ENCODE data around the gene TRIM71. TPM values are rescaled to one million over a fixed set of nuclear protein-coding genes. Genes with fewer than 3 reads are reported as not detected.

TRIM71 gene
- total RNA-seq, 1 experiment from 2014 or later: 274 TPM

DNA sequence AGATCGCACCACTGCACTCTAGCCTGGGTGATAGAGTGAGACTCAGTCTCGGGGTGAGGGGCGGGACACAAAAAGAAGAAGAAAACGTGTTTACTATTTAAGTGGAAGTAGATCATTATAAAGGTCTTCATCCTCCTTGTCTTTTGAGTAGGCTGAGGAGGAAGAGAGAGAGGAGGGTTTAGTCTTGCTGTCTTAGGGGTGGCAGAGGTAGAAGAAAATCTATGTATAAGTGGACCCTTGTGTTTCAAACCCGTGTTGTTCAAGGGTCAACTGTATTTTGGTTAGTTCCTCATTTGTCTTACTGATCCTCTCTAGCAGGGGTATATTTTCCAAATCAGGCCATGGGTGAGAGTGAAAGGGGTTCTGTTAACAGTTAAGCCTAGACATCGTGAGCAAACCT lies 40.1 kb downstream of the TRIM71 start:
- no peak for ATAC-seq
- Mint-ChIP-seq H3K4me3 (peak overlapping the region; percentile 35), H3K27ac (peak overlapping the region; percentile 96), H3K4me1 (peaks cover 90% of the 10 kb centered on the region), H3K9me3 (no peaks in the 10 kb centered on the region), H3K27me3 (ENCODE audit: low read depth) (no peaks in the 10 kb centered on the region), H3K36me3 (peaks cover 7% of the 10 kb centered on the region)
- no peak for DNase-seq (ENCODE audit: low spot score)
- TF ChIP-seq ZNF232 (CRISPR knock-in tag; IDR thresholded peaks at IDR 0.05): no peak
- ChIA-PET CTCF (interaction anchor here (0.6 to 1.2 kb wide), 3 partner anchors 12 to 375 kb away, joined by 3 to 5 read pairs (median 4); no protein-coding TSS in a partner anchor), POLR2A (interaction anchor here (1.3 kb wide), 1 partner anchor 11 kb away, joined by 3 read pairs; no protein-coding TSS in a partner anchor)

DNA sequence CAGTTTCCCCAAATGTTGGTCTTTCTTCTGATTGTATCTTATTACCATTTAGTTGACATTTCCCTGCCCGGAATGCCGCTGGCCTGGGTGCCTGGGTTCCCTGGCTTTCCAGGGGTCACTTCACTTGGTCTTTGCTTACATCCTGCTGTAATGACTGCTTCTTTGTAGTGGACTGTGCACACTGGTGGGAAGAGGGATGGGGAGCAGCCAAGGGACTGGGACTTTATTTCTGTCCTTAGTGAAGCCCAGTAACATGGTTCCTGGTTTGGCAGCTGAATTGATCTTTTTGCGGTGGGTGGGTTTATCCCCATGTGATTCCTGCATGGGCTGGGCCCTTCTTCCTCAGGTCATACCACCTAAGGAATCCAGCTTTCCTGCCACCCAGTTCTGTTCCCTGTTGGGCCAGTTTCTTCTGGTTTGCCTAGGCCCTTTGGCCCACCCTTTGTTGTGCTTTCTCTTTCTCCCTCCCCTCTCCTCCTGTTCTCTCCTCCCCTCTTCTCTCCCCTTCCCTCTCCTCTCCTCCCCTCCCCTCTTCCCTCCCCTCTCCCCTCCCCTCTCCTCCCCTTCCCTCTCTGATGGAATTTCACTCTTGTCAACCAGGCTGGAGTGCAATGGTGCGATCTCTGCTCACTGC lies 41.9 kb downstream of the TRIM71 start:
- ChIA-PET POLR2A (interaction anchor here (1.0 to 1.6 kb wide), 2 partner anchors 10 to 11 kb away, joined by 3 to 7 read pairs; no protein-coding TSS in a partner anchor), CTCF (interaction anchor here (0.6 to 1.4 kb wide), 2 partner anchors 13 to 26 kb away, joined by 3 to 6 read pairs; no protein-coding TSS in a partner anchor)
- TF ChIP-seq GTF2I (CRISPR knock-in tag; conservative IDR thresholded peaks at IDR 0.05) (no peak), IRF2 (CRISPR knock-in tag; IDR thresholded peaks at IDR 0.05; ENCODE audit: borderline replicate concordance, low read depth) (no peak), ZNF121 (CRISPR knock-in tag; IDR thresholded peaks at IDR 0.05) (no peak), RORB (CRISPR knock-in tag; IDR thresholded peaks at IDR 0.05) (no peak)
- TF ChIP-seq, protein P1, sequence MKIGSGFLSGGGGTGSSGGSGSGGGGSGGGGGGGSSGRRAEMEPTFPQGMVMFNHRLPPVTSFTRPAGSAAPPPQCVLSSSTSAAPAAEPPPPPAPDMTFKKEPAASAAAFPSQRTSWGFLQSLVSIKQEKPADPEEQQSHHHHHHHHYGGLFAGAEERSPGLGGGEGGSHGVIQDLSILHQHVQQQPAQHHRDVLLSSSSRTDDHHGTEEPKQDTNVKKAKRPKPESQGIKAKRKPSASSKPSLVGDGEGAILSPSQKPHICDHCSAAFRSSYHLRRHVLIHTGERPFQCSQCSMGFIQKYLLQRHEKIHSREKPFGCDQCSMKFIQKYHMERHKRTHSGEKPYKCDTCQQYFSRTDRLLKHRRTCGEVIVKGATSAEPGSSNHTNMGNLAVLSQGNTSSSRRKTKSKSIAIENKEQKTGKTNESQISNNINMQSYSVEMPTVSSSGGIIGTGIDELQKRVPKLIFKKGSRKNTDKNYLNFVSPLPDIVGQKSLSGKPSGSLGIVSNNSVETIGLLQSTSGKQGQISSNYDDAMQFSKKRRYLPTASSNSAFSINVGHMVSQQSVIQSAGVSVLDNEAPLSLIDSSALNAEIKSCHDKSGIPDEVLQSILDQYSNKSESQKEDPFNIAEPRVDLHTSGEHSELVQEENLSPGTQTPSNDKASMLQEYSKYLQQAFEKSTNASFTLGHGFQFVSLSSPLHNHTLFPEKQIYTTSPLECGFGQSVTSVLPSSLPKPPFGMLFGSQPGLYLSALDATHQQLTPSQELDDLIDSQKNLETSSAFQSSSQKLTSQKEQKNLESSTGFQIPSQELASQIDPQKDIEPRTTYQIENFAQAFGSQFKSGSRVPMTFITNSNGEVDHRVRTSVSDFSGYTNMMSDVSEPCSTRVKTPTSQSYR (CRISPR knock-in tag; IDR thresholded peaks at IDR 0.05): no peak
- TF ChIP-seq, protein P2, sequence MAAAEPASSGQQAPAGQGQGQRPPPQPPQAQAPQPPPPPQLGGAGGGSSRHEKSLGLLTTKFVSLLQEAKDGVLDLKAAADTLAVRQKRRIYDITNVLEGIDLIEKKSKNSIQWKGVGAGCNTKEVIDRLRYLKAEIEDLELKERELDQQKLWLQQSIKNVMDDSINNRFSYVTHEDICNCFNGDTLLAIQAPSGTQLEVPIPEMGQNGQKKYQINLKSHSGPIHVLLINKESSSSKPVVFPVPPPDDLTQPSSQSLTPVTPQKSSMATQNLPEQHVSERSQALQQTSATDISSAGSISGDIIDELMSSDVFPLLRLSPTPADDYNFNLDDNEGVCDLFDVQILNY (CRISPR knock-in tag; IDR thresholded peaks at IDR 0.05): no peak
- TF ChIP-seq, protein P3, sequence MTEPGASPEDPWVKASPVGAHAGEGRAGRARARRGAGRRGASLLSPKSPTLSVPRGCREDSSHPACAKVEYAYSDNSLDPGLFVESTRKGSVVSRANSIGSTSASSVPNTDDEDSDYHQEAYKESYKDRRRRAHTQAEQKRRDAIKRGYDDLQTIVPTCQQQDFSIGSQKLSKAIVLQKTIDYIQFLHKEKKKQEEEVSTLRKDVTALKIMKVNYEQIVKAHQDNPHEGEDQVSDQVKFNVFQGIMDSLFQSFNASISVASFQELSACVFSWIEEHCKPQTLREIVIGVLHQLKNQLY (CRISPR knock-in tag; IDR thresholded peaks at IDR 0.05): no peak
- DNase-seq (ENCODE audit: low spot score) (no peak), ATAC-seq (peak; percentile 5; the same call in 1 of the 2 replicates)
- H3K36me3 Mint-ChIP-seq: peaks cover under 1% of the 10 kb centered on the region
- H3K27ac Mint-ChIP-seq: peak overlapping the region; percentile 96
- H3K27me3 Mint-ChIP-seq (ENCODE audit: low read depth): no peaks in the 10 kb centered on the region
- peak overlapping the region; percentile 25 for H3K4me3 Mint-ChIP-seq
- no peaks in the 10 kb centered on the region for H3K9me3 Mint-ChIP-seq
- peaks cover 90% of the 10 kb centered on the region for H3K4me1 Mint-ChIP-seq

DNA sequence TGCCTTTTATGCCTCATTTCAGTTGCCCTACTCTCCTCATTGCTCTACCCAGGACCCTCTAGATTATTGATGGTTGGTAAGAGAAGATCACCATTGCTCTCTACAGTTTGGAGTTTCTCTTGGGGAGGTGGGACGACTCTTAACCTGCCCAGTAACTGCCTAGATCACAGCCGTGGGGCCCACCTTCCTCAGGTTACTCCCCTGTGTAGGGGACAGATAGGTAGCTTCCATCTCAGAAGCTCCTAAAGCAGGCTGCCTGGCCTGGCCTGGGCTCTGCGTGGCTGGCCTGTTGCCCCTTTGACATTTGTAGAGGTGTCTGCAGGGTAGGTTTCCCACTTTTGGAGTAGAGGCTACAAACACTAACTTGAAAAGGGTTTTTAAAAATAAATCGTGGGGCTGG lies 42.7 kb downstream of the TRIM71 start:
- Mint-ChIP-seq H3K27me3 (ENCODE audit: low read depth) (no peaks in the 10 kb centered on the region), H3K4me3 (peak overlapping the region; percentile 25), H3K9me3 (no peaks in the 10 kb centered on the region), H3K27ac (peak overlapping the region; percentile 89), H3K4me1 (peaks cover 90% of the 10 kb centered on the region), H3K36me3 (no peaks in the 10 kb centered on the region; the same call in 1 of the 2 replicates)
- ATAC-seq (no peak), DNase-seq (ENCODE audit: low spot score) (no peak)
- ChIA-PET CTCF (interaction anchor here (1.4 kb wide), 1 partner anchor 12 kb away, joined by 6 read pairs; no protein-coding TSS in a partner anchor), POLR2A (interaction anchor here (0.6 to 1.6 kb wide), 3 partner anchors 9 to 43 kb away, joined by 3 to 7 read pairs (median 3); no protein-coding TSS in a partner anchor)
- TF ChIP-seq SMAD4 (CRISPR knock-in tag; IDR thresholded peaks at IDR 0.05) (no peak), ELF4 (CRISPR knock-in tag; IDR thresholded peaks at IDR 0.05; ENCODE audit: low read depth) (no peak), CREB1 (CRISPR knock-in tag; IDR thresholded peaks at IDR 0.05) (no peak), FOXK1 (CRISPR knock-in tag; IDR thresholded peaks at IDR 0.05) (no peak), CBFB (CRISPR knock-in tag; IDR thresholded peaks at IDR 0.05; ENCODE audit: low read depth) (no peak), TCF7 (CRISPR knock-in tag; IDR thresholded peaks at IDR 0.05; ENCODE audit: low read depth) (no peak), CREM (CRISPR knock-in tag; IDR thresholded peaks at IDR 0.05) (no peak)
- TF ChIP-seq, protein P4, sequence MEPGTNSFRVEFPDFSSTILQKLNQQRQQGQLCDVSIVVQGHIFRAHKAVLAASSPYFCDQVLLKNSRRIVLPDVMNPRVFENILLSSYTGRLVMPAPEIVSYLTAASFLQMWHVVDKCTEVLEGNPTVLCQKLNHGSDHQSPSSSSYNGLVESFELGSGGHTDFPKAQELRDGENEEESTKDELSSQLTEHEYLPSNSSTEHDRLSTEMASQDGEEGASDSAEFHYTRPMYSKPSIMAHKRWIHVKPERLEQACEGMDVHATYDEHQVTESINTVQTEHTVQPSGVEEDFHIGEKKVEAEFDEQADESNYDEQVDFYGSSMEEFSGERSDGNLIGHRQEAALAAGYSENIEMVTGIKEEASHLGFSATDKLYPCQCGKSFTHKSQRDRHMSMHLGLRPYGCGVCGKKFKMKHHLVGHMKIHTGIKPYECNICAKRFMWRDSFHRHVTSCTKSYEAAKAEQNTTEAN (CRISPR knock-in tag; IDR thresholded peaks at IDR 0.05): no peak
- TF ChIP-seq, protein P5, sequence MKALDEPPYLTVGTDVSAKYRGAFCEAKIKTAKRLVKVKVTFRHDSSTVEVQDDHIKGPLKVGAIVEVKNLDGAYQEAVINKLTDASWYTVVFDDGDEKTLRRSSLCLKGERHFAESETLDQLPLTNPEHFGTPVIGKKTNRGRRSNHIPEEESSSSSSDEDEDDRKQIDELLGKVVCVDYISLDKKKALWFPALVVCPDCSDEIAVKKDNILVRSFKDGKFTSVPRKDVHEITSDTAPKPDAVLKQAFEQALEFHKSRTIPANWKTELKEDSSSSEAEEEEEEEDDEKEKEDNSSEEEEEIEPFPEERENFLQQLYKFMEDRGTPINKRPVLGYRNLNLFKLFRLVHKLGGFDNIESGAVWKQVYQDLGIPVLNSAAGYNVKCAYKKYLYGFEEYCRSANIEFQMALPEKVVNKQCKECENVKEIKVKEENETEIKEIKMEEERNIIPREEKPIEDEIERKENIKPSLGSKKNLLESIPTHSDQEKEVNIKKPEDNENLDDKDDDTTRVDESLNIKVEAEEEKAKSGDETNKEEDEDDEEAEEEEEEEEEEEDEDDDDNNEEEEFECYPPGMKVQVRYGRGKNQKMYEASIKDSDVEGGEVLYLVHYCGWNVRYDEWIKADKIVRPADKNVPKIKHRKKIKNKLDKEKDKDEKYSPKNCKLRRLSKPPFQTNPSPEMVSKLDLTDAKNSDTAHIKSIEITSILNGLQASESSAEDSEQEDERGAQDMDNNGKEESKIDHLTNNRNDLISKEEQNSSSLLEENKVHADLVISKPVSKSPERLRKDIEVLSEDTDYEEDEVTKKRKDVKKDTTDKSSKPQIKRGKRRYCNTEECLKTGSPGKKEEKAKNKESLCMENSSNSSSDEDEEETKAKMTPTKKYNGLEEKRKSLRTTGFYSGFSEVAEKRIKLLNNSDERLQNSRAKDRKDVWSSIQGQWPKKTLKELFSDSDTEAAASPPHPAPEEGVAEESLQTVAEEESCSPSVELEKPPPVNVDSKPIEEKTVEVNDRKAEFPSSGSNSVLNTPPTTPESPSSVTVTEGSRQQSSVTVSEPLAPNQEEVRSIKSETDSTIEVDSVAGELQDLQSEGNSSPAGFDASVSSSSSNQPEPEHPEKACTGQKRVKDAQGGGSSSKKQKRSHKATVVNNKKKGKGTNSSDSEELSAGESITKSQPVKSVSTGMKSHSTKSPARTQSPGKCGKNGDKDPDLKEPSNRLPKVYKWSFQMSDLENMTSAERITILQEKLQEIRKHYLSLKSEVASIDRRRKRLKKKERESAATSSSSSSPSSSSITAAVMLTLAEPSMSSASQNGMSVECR (CRISPR knock-in tag; IDR thresholded peaks at IDR 0.05; ENCODE audit: borderline replicate concordance): no peak
- TF ChIP-seq, protein P6, sequence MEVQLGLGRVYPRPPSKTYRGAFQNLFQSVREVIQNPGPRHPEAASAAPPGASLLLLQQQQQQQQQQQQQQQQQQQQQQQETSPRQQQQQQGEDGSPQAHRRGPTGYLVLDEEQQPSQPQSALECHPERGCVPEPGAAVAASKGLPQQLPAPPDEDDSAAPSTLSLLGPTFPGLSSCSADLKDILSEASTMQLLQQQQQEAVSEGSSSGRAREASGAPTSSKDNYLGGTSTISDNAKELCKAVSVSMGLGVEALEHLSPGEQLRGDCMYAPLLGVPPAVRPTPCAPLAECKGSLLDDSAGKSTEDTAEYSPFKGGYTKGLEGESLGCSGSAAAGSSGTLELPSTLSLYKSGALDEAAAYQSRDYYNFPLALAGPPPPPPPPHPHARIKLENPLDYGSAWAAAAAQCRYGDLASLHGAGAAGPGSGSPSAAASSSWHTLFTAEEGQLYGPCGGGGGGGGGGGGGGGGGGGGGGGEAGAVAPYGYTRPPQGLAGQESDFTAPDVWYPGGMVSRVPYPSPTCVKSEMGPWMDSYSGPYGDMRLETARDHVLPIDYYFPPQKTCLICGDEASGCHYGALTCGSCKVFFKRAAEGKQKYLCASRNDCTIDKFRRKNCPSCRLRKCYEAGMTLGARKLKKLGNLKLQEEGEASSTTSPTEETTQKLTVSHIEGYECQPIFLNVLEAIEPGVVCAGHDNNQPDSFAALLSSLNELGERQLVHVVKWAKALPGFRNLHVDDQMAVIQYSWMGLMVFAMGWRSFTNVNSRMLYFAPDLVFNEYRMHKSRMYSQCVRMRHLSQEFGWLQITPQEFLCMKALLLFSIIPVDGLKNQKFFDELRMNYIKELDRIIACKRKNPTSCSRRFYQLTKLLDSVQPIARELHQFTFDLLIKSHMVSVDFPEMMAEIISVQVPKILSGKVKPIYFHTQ (CRISPR knock-in tag; IDR thresholded peaks at IDR 0.05): no peak
